ENCODE data around the gene CTTNBP2. TPM values are rescaled to one million over a fixed set of nuclear protein-coding genes. Genes with fewer than 3 reads are reported as not detected.

The CTTNBP2 gene
- total and polyA plus RNA-seq, 2 donors (not counting 1 experiment from before 2014, with no cell fraction given): 0.04 to 0.27 TPM

DNA sequence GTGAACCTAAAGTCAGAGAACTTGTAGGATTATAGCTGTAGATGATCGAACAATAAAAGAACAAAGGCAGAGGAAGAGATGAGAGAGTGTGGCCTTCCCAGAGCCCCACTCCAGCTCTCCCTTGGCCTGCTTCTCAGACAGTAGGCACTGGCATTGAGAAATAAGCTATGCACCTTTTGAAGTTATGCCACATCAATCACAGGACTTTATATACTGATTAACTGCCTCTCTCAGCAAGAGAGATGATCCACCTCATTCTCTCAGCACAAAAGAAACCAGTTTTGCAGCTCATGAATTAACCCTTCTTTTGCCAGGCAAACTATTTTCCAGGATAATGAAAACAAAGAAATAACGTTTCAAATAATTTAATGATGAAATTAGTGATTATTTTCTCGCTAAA lies 22.0 kb upstream of the CTTNBP2 start:
- Histone ChIP-seq H3K9me3 (ENCODE audit: control extremely low read depth in 1 of 3, control insufficient read depth in 2 of 3, insufficient read depth in 1 of 3, low read length in 2 of 3) (no peaks in the 10 kb centered on the region), H3K79me2 (ENCODE audit: control insufficient read depth, insufficient read depth, low read length) (no peaks in the 10 kb centered on the region), H3K27me3 (replicated peaks in 1 of 4; ENCODE audit: control extremely low read depth in 1 of 4, control insufficient read depth in 3 of 4, insufficient read depth in 4 of 4, low read length in 3 of 4) (no peaks in the 10 kb centered on the region), H3K27ac (ENCODE audit: low read length in 2 of 2) (no peak overlapping the region), H3K4me1 (ENCODE audit: control insufficient read depth in 2 of 2, insufficient read depth in 2 of 2, low read length in 2 of 2) (no peaks in the 10 kb centered on the region), H3K36me3 (replicated peaks in 1 of 2; ENCODE audit: control extremely low read depth in 1 of 2, control insufficient read depth in 1 of 2, extremely low read depth in 1 of 2, insufficient read depth in 2 of 2, low read length in 1 of 2) (no peaks in the 10 kb centered on the region), H3K4me2 (replicated peaks; ENCODE audit: low read depth, low read length, poor library complexity, severe bottlenecking) (no peak overlapping the region), H3K9ac (ENCODE audit: low read length) (no peak overlapping the region), H3K4me3 (ENCODE audit: control extremely low read depth in 1 of 5, extremely low read depth in 1 of 5, insufficient read depth in 1 of 5, low read depth in 2 of 5, low read length in 4 of 5) (no peak overlapping the region), H2AFZ (ENCODE audit: insufficient read depth, low read depth, low read length, poor library complexity, severe bottlenecking) (no peak overlapping the region), H4K20me1 (ENCODE audit: control insufficient read depth, insufficient read depth, low read length, poor library complexity, severe bottlenecking) (no peaks in the 10 kb centered on the region)
- DNase-seq (no peak), ATAC-seq (ENCODE audit: low read depth) (no peak)
- H3K27ac Mint-ChIP-seq: no peak overlapping the region
- intact Hi-C loops (cut with micrococcal nuclease): no loop called here
- H3K4me3 Mint-ChIP-seq: no peak overlapping the region
- POLR2A ChIA-PET: no interaction called here
- no peaks in the 10 kb centered on the region for H3K9me3 Mint-ChIP-seq (ENCODE audit: insufficient read depth)
- CTCF ChIA-PET: no interaction called here
- no peaks in the 10 kb centered on the region for H3K4me1 Mint-ChIP-seq
- WGBS (ENCODE audit: insufficient coverage): no CpG with 5 or more reads among the region's 3 CpGs
- H3K27me3 Mint-ChIP-seq: peaks cover 4% of the 10 kb centered on the region
- TF ChIP-seq, protein P1, sequence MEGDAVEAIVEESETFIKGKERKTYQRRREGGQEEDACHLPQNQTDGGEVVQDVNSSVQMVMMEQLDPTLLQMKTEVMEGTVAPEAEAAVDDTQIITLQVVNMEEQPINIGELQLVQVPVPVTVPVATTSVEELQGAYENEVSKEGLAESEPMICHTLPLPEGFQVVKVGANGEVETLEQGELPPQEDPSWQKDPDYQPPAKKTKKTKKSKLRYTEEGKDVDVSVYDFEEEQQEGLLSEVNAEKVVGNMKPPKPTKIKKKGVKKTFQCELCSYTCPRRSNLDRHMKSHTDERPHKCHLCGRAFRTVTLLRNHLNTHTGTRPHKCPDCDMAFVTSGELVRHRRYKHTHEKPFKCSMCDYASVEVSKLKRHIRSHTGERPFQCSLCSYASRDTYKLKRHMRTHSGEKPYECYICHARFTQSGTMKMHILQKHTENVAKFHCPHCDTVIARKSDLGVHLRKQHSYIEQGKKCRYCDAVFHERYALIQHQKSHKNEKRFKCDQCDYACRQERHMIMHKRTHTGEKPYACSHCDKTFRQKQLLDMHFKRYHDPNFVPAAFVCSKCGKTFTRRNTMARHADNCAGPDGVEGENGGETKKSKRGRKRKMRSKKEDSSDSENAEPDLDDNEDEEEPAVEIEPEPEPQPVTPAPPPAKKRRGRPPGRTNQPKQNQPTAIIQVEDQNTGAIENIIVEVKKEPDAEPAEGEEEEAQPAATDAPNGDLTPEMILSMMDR (IDR thresholded peaks at IDR 0.05): no peak
- TF ChIP-seq EZH2 (IDR thresholded peaks at IDR 0.05; ENCODE audit: borderline replicate concordance, insufficient read depth, low read depth, low read length, poor library complexity, severe bottlenecking): no peak

DNA sequence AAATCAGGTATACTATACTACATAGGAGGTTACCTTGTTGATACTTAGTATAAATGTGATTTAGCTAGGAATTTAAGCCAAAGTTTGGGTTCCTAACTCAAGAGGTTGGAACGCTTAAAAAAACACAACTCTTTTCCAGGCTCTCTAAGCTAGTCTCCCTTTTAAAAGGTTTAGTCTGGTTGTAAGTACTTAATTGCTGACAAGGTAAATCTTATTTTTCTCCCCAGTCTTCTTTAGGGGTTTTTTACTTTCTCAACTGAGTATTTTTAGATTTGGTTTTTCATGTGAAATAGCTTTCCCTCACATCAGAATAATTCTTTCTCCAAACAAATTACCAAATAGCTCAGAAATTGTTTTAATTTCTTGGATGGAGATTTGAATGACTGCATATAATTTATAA lies 20.8 kb upstream of the CTTNBP2 start:
- CTCF ChIA-PET: no interaction called here
- Histone ChIP-seq H3K79me2 (ENCODE audit: control insufficient read depth, insufficient read depth, low read length) (no peaks in the 10 kb centered on the region), H3K4me3 (ENCODE audit: control extremely low read depth in 1 of 5, extremely low read depth in 1 of 5, insufficient read depth in 1 of 5, low read depth in 2 of 5, low read length in 4 of 5) (no peak overlapping the region), H4K20me1 (ENCODE audit: control insufficient read depth, insufficient read depth, low read length, poor library complexity, severe bottlenecking) (no peaks in the 10 kb centered on the region), H3K9ac (ENCODE audit: low read length) (no peak overlapping the region), H3K27ac (ENCODE audit: low read length in 2 of 2) (no peak overlapping the region), H3K27me3 (replicated peaks in 1 of 4; ENCODE audit: control extremely low read depth in 1 of 4, control insufficient read depth in 3 of 4, insufficient read depth in 4 of 4, low read length in 3 of 4) (no peaks in the 10 kb centered on the region), H3K4me1 (ENCODE audit: control insufficient read depth in 2 of 2, insufficient read depth in 2 of 2, low read length in 2 of 2) (no peaks in the 10 kb centered on the region), H2AFZ (ENCODE audit: insufficient read depth, low read depth, low read length, poor library complexity, severe bottlenecking) (no peak overlapping the region), H3K36me3 (replicated peaks in 1 of 2; ENCODE audit: control extremely low read depth in 1 of 2, control insufficient read depth in 1 of 2, extremely low read depth in 1 of 2, insufficient read depth in 2 of 2, low read length in 1 of 2) (no peaks in the 10 kb centered on the region), H3K9me3 (ENCODE audit: control extremely low read depth in 1 of 3, control insufficient read depth in 2 of 3, insufficient read depth in 1 of 3, low read length in 2 of 3) (no peaks in the 10 kb centered on the region), H3K4me2 (replicated peaks; ENCODE audit: low read depth, low read length, poor library complexity, severe bottlenecking) (no peak overlapping the region)
- intact Hi-C loops (cut with micrococcal nuclease): no loop called here
- ATAC-seq (ENCODE audit: low read depth): no peak
- no peaks in the 10 kb centered on the region for H3K4me1 Mint-ChIP-seq
- H3K27me3 Mint-ChIP-seq: peaks cover 4% of the 10 kb centered on the region
- TF ChIP-seq EZH2 (IDR thresholded peaks at IDR 0.05; ENCODE audit: borderline replicate concordance, insufficient read depth, low read depth, low read length, poor library complexity, severe bottlenecking): no peak
- TF ChIP-seq, protein P1 (IDR thresholded peaks at IDR 0.05): no peak
- POLR2A ChIA-PET: no interaction called here
- no peak overlapping the region for H3K27ac Mint-ChIP-seq
- no peaks in the 10 kb centered on the region for H3K9me3 Mint-ChIP-seq (ENCODE audit: insufficient read depth)
- DNase-seq: no peak
- H3K4me3 Mint-ChIP-seq: no peak overlapping the region
- no CpG with 5 or more reads among the region's 1 CpG for WGBS (ENCODE audit: insufficient coverage)
